HG02623 (cell line): Measurements from ENCODE around the gene MAP2K3.
A peak's percentile ranks its signal among the peaks of the same experiment; 100 is the strongest.

ENCODE experiments used
- ATAC-seq: cut with Tn5 transposase; IDR thresholded peaks from one replicate; pipeline ENCODE4 v1.9.1; 2021; ENCODE audit warnings: moderate library complexity; ENCODE audit not compliant: unreplicated experiment

MAP2K3 gene

GRCh38 chr17:21282231-21282630 is 2.3 kb upstream of the MAP2K3 start:
- ATAC-seq = no peak

GRCh38 chr17:21282850-21283249 is 1.7 kb upstream of the MAP2K3 start:
- no peak for ATAC-seq

- peak; percentile 5 for ATAC-seq
Measured at GRCh38 chr17:21283482-21284318, 811 bp upstream of the MAP2K3 start.

GRCh38 chr17:21285164-21286065 is 904 bp downstream of the MAP2K3 start:
- no peak for ATAC-seq

GRCh38 chr17:21286066-21286770 is 1.7 kb downstream of the MAP2K3 start:
- ATAC-seq = no peak

- ATAC-seq = no peak
Measured at GRCh38 chr17:21286909-21287702, 2.6 kb downstream of the MAP2K3 start.

GRCh38 chr17:21287703-21288449 is 3.4 kb downstream of the MAP2K3 start:
- peak; percentile 27 for ATAC-seq

- no peak for ATAC-seq
Measured at GRCh38 chr17:21288571-21289017, 4.1 kb downstream of the MAP2K3 start.

- no peak for ATAC-seq
Measured at GRCh38 chr17:21289175-21289901, 4.8 kb downstream of the MAP2K3 start.

GRCh38 chr17:21289902-21290571 is 5.5 kb downstream of the MAP2K3 start:
- ATAC-seq = no peak

- no peak for ATAC-seq
Measured at GRCh38 chr17:21291357-21291756, 6.8 kb downstream of the MAP2K3 start.

- no peak for ATAC-seq
Measured at GRCh38 chr17:21291862-21292261, 7.4 kb downstream of the MAP2K3 start.

GRCh38 chr17:21292867-21293830 is 8.6 kb downstream of the MAP2K3 start:
- no peak for ATAC-seq

GRCh38 chr17:21293831-21294210 is 9.3 kb downstream of the MAP2K3 start:
- no peak for ATAC-seq

GRCh38 chr17:21294321-21295035 is 10.0 kb downstream of the MAP2K3 start:
- ATAC-seq = no peak

GRCh38 chr17:21295036-21295952 is 10.8 kb downstream of the MAP2K3 start:
- no peak for ATAC-seq
